ENCODE data around the gene PTPRQ.

Gene PTPRQ

GRCh38 chr12:80582431-80582830 lies 138.4 kb downstream of the PTPRQ start:
- H3K4me3 ChIP-seq: no peak overlapping the region
- no peaks in the 10 kb centered on the region for H3K9me3 ChIP-seq
- no peak for DNase-seq
- H3K36me3 ChIP-seq: no peaks in the 10 kb centered on the region
- no peaks in the 10 kb centered on the region for H3K4me1 ChIP-seq
- TF ChIP-seq CTCF (IDR thresholded peaks at IDR 0.05): no peak
- H3K27me3 ChIP-seq: no peaks in the 10 kb centered on the region
- intact Hi-C loops (cut with DNase I; ENCODE audit: low total_unique reads): no loop called here
- no peak overlapping the region for H3K27ac ChIP-seq

- TF ChIP-seq CTCF (IDR thresholded peaks at IDR 0.05): no peak
- DNase-seq: no peak
- Histone ChIP-seq H3K4me1 (no peaks in the 10 kb centered on the region), H3K27ac (no peak overlapping the region), H3K9me3 (no peaks in the 10 kb centered on the region), H3K4me3 (no peak overlapping the region), H3K36me3 (no peaks in the 10 kb centered on the region), H3K27me3 (no peaks in the 10 kb centered on the region)
- intact Hi-C loops (cut with DNase I; ENCODE audit: low total_unique reads): no loop called here
Measured at GRCh38 chr12:80589077-80589476, 145.0 kb downstream of the PTPRQ start.

GRCh38 chr12:80590085-80590484 lies 146.1 kb downstream of the PTPRQ start:
- H3K27me3 ChIP-seq: no peaks in the 10 kb centered on the region
- no peak for TF ChIP-seq CTCF (IDR thresholded peaks at IDR 0.05)
- H3K4me1 ChIP-seq: no peaks in the 10 kb centered on the region
- H3K4me3 ChIP-seq: no peak overlapping the region
- no peaks in the 10 kb centered on the region for H3K9me3 ChIP-seq
- H3K27ac ChIP-seq: no peak overlapping the region
- H3K36me3 ChIP-seq: no peaks in the 10 kb centered on the region
- DNase-seq: no peak
- intact Hi-C loops (cut with DNase I; ENCODE audit: low total_unique reads): no loop called here

- Histone ChIP-seq H3K36me3 (no peaks in the 10 kb centered on the region), H3K9me3 (no peaks in the 10 kb centered on the region), H3K4me3 (no peak overlapping the region), H3K4me1 (no peaks in the 10 kb centered on the region), H3K27ac (no peak overlapping the region), H3K27me3 (no peaks in the 10 kb centered on the region)
- no peak for DNase-seq
- intact Hi-C loops (cut with DNase I; ENCODE audit: low total_unique reads): no loop called here
- TF ChIP-seq CTCF (IDR thresholded peaks at IDR 0.05): no peak
Measured at GRCh38 chr12:80593766-80594165, 149.7 kb downstream of the PTPRQ start.

DNA sequence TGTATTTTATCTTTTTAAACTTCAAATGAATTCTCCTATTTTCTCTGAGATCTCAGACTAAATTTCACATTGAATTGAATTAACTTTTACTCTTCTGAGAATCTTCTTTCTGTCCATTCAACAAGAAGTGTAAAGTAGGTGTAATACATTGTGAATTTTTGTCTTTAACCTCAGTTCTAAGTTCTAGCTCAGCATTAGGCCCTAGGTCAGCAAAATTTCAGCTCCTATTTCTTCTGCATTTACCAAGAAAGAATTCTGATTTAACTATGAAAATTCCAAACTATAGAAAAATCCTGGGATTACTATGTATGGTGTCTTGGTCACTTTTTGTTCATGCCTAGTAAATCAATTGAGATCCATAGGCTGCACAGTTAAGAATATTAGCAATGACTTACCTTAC lies 152.5 kb downstream of the PTPRQ start:
- no peak for DNase-seq
- H3K9me3 ChIP-seq: no peaks in the 10 kb centered on the region
- H3K4me3 ChIP-seq: no peak overlapping the region
- H3K4me1 ChIP-seq: no peaks in the 10 kb centered on the region
- H3K27ac ChIP-seq: no peak overlapping the region
- TF ChIP-seq CTCF (IDR thresholded peaks at IDR 0.05): no peak
- no peaks in the 10 kb centered on the region for H3K36me3 ChIP-seq
- H3K27me3 ChIP-seq: no peaks in the 10 kb centered on the region
- intact Hi-C loops (cut with DNase I; ENCODE audit: low total_unique reads): no loop called here

- H3K9me3 ChIP-seq: no peaks in the 10 kb centered on the region
- H3K36me3 ChIP-seq: no peaks in the 10 kb centered on the region
- no peaks in the 10 kb centered on the region for H3K4me1 ChIP-seq
- H3K27ac ChIP-seq: no peak overlapping the region
- no peak overlapping the region for H3K4me3 ChIP-seq
- intact Hi-C loops (cut with DNase I; ENCODE audit: low total_unique reads): no loop called here
- no peak for DNase-seq
- H3K27me3 ChIP-seq: no peaks in the 10 kb centered on the region
- peak in 1 of 2 experiments; percentile 21 for TF ChIP-seq CTCF (IDR thresholded peaks at IDR 0.05)
Measured at GRCh38 chr12:80598004-80598606, 154.1 kb downstream of the PTPRQ start.
